Epithelial cell of prostate (primary cell): ENCODE measurements around the gene PIR.

Experiments used
- DNase-seq: peaks from one replicate; pipeline ENCODE4 v3.0.0-alpha.2; 2011; ENCODE audit warnings: low read depth, low spot score
- H3K27ac ChIP-seq: fragments of 450-650 bp; 2 replicates; pipeline ENCODE4 v1.5.1; 2017; ENCODE audit warnings: mild to moderate bottlenecking

Gene PIR

DNA sequence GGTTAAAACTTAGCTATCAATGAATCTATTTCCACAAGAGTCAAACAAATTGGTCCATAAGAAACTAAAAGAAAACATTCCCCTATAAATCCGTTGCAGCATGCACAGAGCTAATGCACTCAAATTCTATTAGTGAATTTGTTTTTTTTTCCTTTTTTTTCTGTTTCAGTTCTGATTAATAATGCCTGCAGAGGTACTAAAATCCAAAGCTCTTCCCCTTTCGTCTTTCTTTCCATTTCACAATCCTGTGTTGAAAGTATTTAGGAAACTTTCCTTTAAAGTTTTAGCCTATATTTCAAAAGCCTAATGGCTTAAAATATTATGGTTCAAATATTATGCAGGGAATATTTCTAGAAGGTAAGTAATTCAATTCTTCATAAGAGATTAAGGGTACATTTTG is 63.1 kb downstream of the PIR start:
- H3K27ac ChIP-seq: no peak overlapping the region
- DNase-seq: no peak

DNA sequence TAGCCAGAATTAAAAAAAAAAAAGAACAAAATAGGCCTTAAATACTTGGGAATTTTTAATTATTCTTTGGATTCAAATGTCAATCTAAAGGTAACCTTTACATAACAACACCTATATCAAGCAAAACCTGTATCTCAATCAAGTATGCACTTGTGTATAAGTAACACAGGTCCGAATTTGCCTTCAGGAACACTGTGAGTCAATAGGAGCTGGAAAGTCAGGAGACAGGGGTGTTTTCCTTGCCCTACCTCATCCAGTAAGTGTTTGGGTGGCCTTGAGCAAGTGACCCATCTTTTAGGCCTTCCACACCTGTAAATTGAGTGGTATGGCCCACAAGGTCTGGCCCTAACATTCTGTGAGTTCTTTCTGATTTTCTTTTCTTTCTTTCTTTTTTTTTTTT is 68.1 kb downstream of the PIR start:
- H3K27ac ChIP-seq: no peak overlapping the region
- no peak for DNase-seq

DNA sequence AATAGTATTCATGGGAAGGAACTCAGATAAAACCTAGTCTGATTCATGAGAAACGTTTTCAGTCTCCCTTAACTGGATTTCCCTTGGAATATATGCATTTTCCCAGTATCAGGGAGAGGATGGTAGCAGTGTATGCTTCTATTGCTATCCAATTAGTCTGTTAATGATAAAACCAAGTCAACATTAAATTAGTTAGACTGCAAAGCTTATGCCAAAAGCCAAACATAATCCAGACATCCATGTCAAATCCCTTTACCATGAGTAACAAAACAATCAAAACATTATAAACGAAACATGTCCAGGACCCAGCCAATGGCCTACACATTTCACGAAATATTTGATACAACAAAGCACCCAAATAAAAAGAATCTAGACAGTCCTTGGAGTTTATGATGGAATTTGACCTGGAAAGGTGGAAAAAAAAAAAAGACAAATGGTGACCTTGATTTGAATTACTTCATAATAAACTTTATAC is 74.4 kb downstream of the PIR start:
- no peak for DNase-seq
- H3K27ac ChIP-seq: no peak overlapping the region

DNA sequence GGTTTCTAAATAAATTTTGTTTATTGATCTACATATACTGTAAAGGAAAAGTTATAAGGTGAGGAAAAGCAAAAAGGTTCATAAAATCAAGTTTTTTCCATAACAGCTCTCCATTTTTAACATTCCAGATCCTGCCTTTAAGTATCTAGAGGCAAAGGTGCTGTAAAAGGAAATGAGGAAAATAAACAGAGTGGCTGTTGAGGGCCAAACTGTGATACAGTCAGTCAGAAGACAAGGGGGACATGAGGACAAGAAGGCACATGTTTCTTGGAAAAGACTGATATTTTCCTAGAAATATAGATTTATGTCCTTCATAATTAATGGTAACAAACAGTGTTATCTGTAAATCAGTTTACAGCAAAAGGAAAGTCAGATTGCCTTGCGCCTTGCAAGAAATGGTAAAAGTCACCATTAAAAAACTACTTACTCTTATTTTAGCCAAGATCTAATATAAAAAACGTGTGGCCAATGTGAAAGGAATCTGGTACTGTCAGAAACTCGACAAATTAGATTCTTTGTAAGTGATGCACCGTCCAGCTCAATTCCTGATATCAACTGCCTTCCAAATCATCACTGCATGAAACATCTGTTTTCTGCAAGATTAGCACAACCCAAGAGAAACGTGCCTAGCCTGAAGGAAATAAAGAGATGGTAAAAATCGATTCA is 75.0 kb downstream of the PIR start:
- no peak overlapping the region for H3K27ac ChIP-seq
- no peak for DNase-seq

DNA sequence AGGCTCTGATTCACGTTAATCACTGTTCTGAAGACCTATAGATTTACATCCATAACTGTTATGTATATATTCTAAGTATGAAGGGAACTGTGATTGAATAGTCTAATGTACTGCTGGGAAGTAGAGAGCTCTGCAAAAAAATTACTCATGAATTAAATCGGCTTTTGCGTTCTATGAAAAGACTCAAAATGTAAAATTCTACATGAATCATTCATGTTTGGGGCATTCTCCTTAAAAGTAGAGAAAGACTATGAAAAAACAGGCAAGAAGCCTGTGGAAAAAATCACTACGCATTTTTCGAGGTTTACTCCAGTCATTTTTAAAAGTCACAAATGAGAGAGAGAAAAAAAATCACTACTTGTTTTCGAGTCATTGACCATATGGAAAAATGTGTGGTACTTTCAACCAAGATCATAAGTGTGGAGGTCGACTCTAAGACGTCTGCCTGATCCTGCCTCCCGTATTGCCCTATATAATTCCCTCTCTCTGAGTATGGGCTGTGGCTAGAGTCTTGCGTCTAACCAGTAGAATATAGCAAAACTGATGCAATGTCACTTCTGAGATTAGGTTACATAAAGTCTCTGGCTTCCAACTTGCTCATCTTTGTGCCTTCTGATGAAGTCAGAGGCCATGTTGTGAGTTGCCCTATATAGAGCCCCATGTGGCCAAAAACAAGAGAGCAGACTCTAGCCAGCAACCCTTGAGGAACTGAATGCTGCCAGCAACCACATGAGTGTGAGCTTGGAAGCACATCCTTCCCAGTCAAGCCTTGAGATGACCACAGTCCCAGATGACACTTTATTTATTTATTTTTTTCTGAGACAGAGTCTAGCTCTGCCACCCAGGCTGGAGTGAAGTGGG is 76.8 kb downstream of the PIR start:
- H3K27ac ChIP-seq: no peak overlapping the region
- DNase-seq: no peak

DNA sequence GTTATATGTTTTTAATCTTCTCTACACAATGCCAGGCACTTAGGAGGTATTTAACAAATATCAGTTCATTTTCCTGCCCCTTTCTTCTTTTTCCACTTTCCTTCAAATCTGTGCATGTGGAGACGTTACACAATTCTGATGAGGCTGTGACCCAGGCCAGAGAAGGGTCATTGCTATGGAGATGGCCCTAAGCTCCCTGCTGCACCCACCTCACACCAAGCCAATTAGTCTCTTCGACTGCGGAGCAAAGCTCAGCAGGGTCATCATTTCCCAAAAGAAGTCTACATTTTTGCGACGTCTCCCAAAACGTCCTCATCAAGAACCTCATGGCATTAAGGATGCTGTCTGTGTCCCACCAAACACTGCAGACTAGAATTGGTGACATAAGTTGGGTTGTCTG is 80.0 kb downstream of the PIR start:
- H3K27ac ChIP-seq: no peak overlapping the region
- DNase-seq: no peak

DNA sequence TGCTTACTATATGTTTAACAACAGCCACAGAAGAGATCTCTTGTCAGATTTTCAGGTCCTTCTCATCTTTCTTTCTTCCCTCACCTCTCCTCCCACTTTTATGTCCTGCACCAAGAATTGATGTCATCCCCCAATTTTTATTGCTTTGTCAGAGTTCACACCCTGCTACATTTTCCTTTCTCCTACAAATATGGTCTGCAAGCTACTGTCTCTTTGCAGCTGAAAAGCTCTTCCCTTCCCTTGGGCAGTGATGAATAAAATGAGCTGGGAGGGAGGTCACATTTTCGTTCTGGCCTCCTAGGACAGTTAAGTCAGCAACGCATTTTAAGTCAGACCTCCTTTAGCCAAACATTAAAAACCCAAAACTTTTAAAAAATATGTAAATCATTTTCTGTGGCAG is 82.2 kb downstream of the PIR start:
- no peak for DNase-seq

DNA sequence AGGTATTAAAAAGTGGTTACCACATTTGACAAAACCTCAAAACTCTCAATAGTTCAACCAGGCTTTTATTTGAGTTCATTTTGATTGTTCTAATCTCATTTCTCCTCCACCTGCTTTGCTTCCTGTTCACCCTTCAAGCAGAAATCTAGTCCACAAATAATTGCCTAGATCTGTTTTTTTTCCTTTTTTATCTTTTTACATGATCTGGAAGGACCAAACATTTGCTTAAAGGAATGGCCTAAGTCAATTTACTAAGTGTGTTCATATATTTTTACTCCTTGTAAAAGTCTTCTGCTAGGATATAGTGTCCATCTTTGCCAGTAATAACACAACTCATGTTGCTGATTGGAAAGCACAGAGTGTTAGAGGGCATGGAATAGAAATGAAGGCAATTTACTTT is 82.7 kb downstream of the PIR start:
- no peak overlapping the region for H3K27ac ChIP-seq
- no peak for DNase-seq

More for the DNA sequence above, 82.2 kb downstream of the PIR start:
- no peak overlapping the region for H3K27ac ChIP-seq

DNA sequence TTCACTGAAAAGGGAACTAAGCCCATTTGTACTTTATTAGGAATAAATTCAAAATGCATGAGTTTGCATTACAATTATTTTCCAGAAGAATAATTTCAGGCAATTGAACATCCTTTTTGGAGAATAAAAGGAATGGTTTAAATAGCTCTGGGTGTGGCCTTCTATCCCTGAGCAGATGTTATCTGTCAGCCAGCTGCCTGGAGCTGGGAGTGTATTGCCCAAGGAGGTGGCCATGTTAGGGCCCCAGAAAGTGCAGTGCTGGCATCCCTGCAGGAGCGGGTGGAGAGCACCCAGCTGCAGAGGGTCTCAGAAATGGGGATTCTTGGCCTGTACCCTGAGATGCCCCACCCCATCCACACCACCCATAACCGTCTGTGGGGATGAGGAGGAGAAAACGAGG is 87.3 kb downstream of the PIR start:
- no peak overlapping the region for H3K27ac ChIP-seq
- no peak for DNase-seq

DNA sequence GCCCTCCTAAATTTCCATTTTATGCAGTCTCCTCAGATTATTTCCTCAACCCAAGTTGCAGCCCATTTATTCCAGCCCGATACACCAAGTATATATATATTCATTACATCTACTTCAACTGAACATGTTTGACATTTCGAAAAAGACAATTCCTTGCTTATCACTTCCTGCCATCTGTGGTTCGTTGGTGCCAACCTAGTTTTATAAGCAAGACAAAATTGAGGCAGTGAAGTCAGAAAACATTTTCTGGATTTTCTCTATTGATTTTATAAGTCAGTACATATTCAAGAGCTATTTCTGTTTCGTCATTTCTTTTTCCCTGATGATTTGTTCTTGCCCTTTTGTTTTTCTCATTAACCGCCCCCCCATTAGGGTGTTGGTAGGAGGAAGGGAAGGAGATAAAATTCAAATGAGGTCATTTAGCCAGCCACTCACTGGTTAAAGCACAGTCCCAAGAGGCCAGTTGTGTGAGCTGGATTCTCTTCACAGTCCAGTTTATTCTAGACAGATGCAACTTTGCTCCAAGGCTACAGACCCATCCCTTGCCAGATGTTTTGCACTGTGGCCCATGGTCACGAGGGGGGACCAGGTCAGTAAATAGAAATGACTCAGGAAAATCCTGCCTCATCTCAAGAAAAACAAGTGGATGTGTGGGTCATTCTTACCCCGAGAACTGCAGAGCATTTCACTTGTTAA is 88.6 kb downstream of the PIR start:
- H3K27ac ChIP-seq: no peak overlapping the region
- DNase-seq: no peak

DNA sequence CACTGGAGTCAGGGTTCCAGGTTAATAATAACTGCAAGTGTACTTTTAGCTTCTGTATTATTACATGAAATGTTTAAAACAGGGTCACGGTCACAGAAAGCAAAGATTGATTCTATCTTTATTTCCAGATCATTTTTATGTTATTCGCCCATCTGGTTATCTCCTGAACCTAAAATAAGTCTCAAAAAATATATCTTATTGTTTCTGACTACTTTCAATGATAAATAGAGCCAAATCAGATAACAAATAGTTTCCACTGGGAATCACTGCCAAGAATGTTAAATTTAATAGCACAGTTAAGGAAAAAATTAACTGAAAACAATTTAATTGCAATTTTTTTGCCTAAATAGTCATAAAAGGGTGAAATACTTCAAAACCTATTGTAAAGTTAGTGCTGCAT is 91.8 kb downstream of the PIR start:
- no peak for DNase-seq
- H3K27ac ChIP-seq: no peak overlapping the region

DNA sequence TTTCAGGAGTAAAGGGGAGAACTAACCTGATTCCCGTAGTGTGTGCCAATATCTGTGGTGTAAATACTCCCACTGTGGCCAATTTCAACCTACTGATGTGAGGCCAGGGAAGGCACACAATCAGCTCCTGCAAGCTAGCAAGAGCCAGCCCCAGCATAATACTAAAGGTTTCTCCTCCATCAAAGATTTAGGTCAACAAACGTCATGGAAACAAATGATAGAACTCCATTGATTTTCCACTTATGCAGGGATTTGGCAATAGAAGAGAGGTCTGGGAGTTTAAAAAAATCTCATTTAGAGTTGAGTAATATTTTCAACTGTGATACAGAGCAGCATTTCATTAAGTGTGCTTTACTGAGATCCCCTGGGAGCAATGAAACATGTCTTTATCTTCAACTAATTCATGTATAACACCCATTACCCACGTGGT is 93.2 kb downstream of the PIR start:
- no peak overlapping the region for H3K27ac ChIP-seq

DNA sequence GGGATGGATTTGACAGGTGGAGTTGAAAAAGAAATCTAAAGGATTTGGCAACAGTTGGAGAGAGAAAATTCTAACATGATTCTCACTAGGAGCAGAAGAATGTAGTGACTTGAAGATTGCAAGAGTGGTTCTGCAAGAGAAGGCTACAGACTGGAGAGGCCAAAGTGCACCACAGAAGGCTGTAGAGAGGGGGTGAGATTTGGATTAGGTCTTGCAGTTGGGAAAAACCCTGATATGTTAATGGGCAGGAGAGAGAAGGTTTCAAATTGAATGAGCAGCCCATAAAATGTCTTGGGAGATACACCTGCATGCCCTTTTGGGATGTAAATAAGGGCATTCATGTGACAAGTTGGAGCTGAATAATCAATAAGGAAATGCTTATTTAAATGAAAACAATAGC is 94.3 kb downstream of the PIR start:
- H3K27ac ChIP-seq: no peak overlapping the region
- DNase-seq: no peak

More for the DNA sequence above, 93.2 kb downstream of the PIR start:
- DNase-seq: no peak

DNA sequence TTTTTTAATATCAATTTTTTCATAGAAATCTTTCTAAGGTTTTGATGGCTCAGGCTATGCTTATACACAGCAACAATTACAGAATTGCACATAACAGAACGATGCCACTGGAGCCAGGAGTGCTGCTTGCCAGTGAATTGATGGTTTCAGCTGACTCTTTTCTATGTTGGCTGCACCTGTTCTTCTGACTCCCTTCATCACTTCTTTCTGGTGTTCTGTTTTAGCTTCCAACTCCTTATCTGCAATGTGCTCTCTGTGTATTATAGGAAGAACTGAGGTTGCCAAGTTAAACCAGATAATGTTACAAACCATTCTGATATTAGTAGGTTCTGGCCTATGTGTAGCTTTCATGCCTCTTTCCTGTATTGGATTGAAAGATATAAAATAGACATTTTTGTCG is 97.3 kb downstream of the PIR start:
- H3K27ac ChIP-seq: no peak overlapping the region
- no peak for DNase-seq

DNA sequence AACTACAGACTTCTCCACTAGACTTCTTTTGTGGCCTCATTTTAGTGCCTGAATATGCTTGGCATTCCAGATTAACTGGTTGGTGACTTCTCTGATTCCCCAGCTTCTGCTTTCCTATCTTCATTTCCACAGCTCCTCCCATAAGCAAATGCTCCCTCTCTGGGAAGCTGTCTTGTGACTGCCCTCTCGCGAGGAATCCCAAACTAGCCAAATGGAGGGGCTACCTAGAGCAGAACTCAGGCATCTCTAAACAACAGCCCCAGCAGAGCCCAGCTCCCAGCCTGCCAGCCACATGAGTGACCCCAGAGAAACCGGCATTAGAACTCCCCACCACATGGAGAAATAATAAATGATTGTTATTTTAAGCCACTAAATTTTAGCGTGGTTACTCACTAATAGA is 101.3 kb downstream of the PIR start:
- H3K27ac ChIP-seq: no peak overlapping the region
- DNase-seq: no peak

DNA sequence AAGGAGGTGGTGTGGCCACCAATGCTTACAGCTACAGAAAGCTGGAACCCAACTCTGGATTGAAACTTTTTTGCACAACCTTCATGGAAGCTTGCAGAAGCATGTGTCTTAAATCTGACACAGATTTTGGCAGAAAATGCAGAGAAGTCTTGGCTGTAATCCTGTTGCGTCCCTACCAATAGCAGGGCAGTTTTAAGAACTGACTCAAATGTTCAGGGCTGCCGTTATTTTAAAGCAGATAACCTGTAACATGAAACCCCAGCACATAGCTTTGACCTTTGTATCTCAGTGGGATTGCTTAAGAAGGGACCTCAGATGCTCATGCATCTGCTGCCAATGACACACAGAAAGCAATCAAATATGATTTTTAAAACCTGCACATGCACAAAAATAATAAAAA is 108.8 kb downstream of the PIR start, which contains the start of gene VEGFD:
Gene VEGFD (minus strand): TSS at position 110 of the 400 bp plus-strand sequence. CDS start 467 bp downstream, outside the sequence.
- no peak within 1 kb of the TSS for H3K27ac ChIP-seq

DNA sequence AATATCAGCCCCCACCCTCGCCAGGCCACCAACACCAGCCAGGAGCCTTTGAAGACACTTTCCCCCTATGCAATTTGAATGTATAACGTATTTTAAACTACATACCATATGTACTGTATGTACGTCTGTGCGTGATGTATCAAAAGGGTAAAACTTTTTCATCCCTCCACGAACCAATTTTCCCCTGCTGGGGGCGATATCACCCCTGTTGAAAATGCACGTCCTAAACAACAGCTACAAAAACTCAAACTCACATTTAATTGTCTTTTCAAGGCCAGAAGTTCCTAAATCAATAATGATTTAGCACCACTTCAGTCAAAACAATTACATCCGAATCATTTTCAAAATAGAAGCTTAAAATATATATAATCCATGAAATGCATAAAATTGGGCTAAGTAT is 110.3 kb downstream of the PIR start:
- no peak overlapping the region for H3K27ac ChIP-seq
- DNase-seq: no peak

More for the DNA sequence above, 108.8 kb downstream of the PIR start, which contains the start of gene VEGFD:
- DNase-seq: no peak

DNA sequence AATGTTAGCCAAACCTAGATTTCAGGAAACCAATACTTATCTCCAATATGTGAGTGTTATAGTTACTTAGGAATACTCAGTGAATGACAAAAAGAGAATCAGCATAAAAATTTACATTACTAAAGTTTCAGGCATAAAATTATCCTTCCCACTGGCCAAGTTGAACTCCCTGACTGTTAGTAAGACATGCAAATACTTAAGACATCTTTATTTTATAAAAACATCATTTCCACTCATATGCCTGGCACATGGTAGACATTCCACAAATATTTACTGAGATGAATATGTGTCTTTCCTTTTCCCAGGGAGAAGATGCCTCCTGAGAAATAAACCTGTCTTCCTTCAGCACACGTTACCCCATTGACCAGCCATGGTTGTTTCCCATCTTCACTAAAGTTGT is 116.2 kb downstream of the PIR start:
- no peak for DNase-seq
- no peak overlapping the region for H3K27ac ChIP-seq

DNA sequence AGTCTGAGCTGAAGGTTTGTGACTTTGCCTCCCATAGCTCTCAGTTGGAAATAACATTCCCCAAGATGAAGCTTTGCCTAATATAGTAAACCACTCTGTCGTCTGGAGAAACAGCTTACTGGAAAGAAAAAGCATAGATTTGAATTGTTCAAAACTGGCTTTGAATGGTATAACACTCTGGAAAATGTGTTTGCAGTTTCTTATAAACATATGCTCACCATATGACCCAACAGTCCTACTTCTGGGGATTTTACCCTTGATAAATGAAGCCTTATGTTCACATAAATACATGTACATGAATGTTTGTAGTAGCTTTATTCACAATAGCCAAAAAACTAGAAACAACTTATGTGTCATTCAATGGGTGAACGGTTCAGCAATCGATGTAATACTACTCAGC is 119.2 kb downstream of the PIR start:
- DNase-seq: no peak
- no peak overlapping the region for H3K27ac ChIP-seq

DNA sequence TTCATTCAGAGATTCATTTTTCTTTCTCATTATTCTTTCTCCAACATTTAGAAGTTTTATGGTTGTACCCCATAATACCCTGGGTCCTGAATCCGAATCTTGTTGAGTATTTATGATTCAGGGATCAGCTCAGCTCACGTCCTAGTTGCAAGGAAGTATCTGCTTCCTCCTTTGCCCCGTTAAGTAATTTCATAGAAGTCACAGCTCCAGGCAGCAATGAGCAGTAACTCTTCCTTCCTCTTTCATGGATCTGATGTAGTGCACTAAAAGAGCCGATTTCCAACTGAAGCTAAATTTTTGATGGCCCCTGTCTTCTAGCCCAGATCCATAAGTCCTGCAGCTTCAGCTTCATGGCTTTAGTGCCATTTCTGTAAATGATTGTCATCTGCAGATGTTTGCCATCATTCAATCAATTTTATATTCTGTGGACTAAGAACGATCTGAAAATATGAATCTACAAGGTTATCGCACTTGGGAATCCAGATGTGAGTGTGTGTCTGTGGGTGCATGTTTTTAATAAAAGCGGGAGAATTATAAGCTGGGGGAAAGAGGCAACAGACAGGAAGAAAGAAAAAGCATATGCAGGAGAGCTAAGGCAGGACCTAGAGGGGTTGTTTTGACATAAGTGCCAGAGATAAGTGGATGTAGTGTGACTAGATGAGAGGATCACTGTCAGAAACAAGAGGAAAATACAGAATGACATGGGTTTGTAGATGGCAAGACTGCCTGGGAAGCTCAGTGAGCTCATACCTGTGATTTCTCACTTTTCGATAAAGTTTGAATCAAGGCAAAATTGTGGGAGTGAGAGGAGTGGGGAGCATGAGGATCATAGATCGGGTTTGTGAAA is 126.4 kb downstream of the PIR start:
- no peak overlapping the region for H3K27ac ChIP-seq
- no peak for DNase-seq
